Neural cell (in vitro differentiated cells): ENCODE measurements around the gene ZFYVE28. TPM values are rescaled to one million over a fixed set of nuclear protein-coding genes. Genes with fewer than 3 reads are reported as not detected.

Experiments used
- H2AFZ ChIP-seq: fragments of 200-600, 300-800 bp; sonication (generic), shearing (Covaris generic); 2 replicates; pipeline ENCODE4 v1.6.0; 2014; ENCODE audit warnings: low read depth, mild to moderate bottlenecking, antibody characterized with exemption, low read length, moderate library complexity
- H3F3A ChIP-seq: fragments of 200-600 bp; shearing (Covaris generic); 2 replicates; pipeline ENCODE4 v1.6.1; 2016; ENCODE audit warnings: mild to moderate bottlenecking, moderate library complexity, mixed read lengths, antibody characterized with exemption, low read length; ENCODE audit not compliant: insufficient read depth, poor library complexity, severe bottlenecking
- H3K27ac ChIP-seq: fragments of 200-600, 300-800 bp; sonication (generic), shearing (Covaris generic); 2 replicates; pipeline ENCODE4 v1.5.1; 2014; ENCODE audit warnings: mild to moderate bottlenecking, low read length, moderate library complexity
- H3K27me3 ChIP-seq: fragments of 300-800, 200-600 bp; sonication (generic), shearing (Covaris generic); 2 replicates; pipeline ENCODE4 v1.6.0; 2014; ENCODE audit warnings: mild to moderate bottlenecking, low read depth, low read length, moderate library complexity; ENCODE audit not compliant: insufficient read depth
- H3K36me3 ChIP-seq: fragments of 300-800, 200-600 bp; sonication (generic), shearing (Covaris generic); 2 replicates; pipeline ENCODE4 v1.5.1; 2014; ENCODE audit warnings: mild to moderate bottlenecking, antibody characterized with exemption, low read length, moderate library complexity; ENCODE audit not compliant: insufficient read depth
- H3K4me2 ChIP-seq: fragments of 300-800, 200-600 bp; sonication (generic), shearing (Covaris generic); 2 replicates; pipeline ENCODE4 v1.6.0; 2014; ENCODE audit warnings: mild to moderate bottlenecking, low read length
- H3K4me3 ChIP-seq: fragments of 300-800, 200-600 bp; sonication (generic), shearing (Covaris generic); 2 replicates; pipeline ENCODE4 v1.5.1; 2014; ENCODE audit warnings: mild to moderate bottlenecking, low read length, moderate library complexity
- H3K79me2 ChIP-seq: fragments of 200-600 bp; shearing (Covaris generic); replicated peaks from 2 replicates; pipeline ENCODE4 v1.6.0; 2014; ENCODE audit warnings: mild to moderate bottlenecking, low read length, moderate library complexity; ENCODE audit not compliant: insufficient read depth
- H3K9ac ChIP-seq: fragments of 300-800, 200-600 bp; sonication (generic), shearing (Covaris generic); 2 replicates; pipeline ENCODE4 v1.6.1; 2016; ENCODE audit warnings: mild to moderate bottlenecking, low read length, mixed read lengths
- H3K9me2 ChIP-seq: fragments of 200-600 bp; shearing (Covaris generic); 2 replicates; pipeline ENCODE4 v1.6.1; 2016; ENCODE audit warnings: mild to moderate bottlenecking, low read length, mixed read lengths; ENCODE audit not compliant: insufficient read depth
- H3K9me3 ChIP-seq: fragments of 200-600, 300-800 bp; sonication (generic), shearing (Covaris generic); 2 replicates; pipeline ENCODE4 v1.6.1; 2016; ENCODE audit warnings: mild to moderate bottlenecking, mixed run types, low read length, moderate library complexity, mixed read lengths
- H4K20me1 ChIP-seq: fragments of 200-600 bp; shearing (Covaris generic); 2 replicates; pipeline ENCODE4 v1.6.1; 2016; ENCODE audit warnings: mild to moderate bottlenecking, mixed run types; ENCODE audit not compliant: insufficient read depth
- CTCF ChIP-seq: fragments of 450-650 bp; IDR thresholded peaks from 2 replicates; pipeline ENCODE4 v1.5.1; 2014; ENCODE audit warnings: antibody characterized with exemption, mild to moderate bottlenecking, moderate library complexity; ENCODE audit not compliant: poor library complexity, severe bottlenecking
- EP300 ChIP-seq: fragments of 450-650 bp; conservative IDR thresholded peaks from 2 replicates; pipeline ENCODE4 v1.6.1; 2014; ENCODE audit warnings: antibody characterized with exemption, mild to moderate bottlenecking, moderate library complexity; ENCODE audit not compliant: poor library complexity, severe bottlenecking
- EZH2 ChIP-seq: fragments of 200-600, 300-800 bp; shearing (Covaris generic), sonication (generic); IDR thresholded peaks from 2 replicates; pipeline ENCODE4 v1.6.1; 2014; ENCODE audit warnings: antibody characterized with exemption, low read length, borderline replicate concordance, mild to moderate bottlenecking; ENCODE audit not compliant: insufficient read depth, poor library complexity, severe bottlenecking
- MXI1 ChIP-seq: fragments of 450-650 bp; conservative IDR thresholded peaks from 2 replicates; pipeline ENCODE4 v1.6.1; 2014; ENCODE audit warnings: antibody characterized with exemption, mild to moderate bottlenecking; ENCODE audit not compliant: poor library complexity, severe bottlenecking
- POLR2AphosphoS5 ChIP-seq: IDR thresholded peaks from 2 replicates; pipeline ENCODE4 v1.6.1; 2012
- RAD21 ChIP-seq: fragments of 450-650 bp; conservative IDR thresholded peaks from 2 replicates; pipeline ENCODE4 v1.6.1; 2014; ENCODE audit warnings: antibody characterized with exemption, mild to moderate bottlenecking, moderate library complexity
- SMC3 ChIP-seq: fragments of 450-650 bp; conservative IDR thresholded peaks from 2 replicates; pipeline ENCODE4 v1.6.1; 2014; ENCODE audit warnings: antibody characterized with exemption, mild to moderate bottlenecking, moderate library complexity; ENCODE audit not compliant: poor library complexity
- TAF1 ChIP-seq: IDR thresholded peaks from 2 replicates; pipeline ENCODE4 v1.6.1; 2012; ENCODE audit warnings: low read depth
- polyA plus RNA-seq: library from polyadenylated mRNA; depleted of rRNA; stranded (reverse); fragments of >200 nt; gene quantifications from 2 replicates; pipeline ENCODE4 v1.2.3, GENCODE V29; 2014
- TF ChIP-seq, protein P1 (sequence below): IDR thresholded peaks from 2 replicates; pipeline ENCODE4 v1.6.1; 2012; ENCODE audit warnings: borderline replicate concordance

The ZFYVE28 gene
- polyA plus RNA-seq, 1 donor from 2014 or later, result 2.4 TPM

DNA sequence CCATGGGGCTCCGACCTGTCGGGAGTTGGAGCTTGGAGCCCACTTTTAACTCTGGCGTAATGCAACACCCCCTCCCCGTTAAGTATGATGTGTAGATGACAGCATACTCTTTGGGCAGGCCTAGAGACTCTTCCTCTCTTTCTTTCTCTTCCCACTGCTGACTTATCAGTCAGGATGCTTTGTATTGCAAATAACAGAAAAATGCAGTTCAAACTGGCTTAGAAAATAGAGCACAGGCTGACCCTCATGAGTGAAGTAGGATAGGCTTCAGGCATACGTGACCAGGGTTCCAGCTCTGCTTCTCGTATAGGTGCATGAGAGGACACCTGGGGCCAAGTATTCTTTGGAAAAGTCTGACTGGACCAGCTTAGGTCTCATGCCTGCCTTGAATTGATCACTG, 27.1 kb upstream of the ZFYVE28 start:
- no peaks in the 10 kb centered on the region for H3K27me3 ChIP-seq
- no peak overlapping the region for H3K27ac ChIP-seq
- H3K9me3 ChIP-seq, result no peaks in the 10 kb centered on the region
- H3K79me2 ChIP-seq, result no peaks in the 10 kb centered on the region
- no peak overlapping the region for H3K4me2 ChIP-seq
- no peak overlapping the region for H2AFZ ChIP-seq
- no peaks in the 10 kb centered on the region for H3K9me2 ChIP-seq
- no peak overlapping the region for H3K4me3 ChIP-seq
- H4K20me1 ChIP-seq, result no peaks in the 10 kb centered on the region
- no peak overlapping the region for H3K9ac ChIP-seq
- no peaks in the 10 kb centered on the region for H3K36me3 ChIP-seq
- TF ChIP-seq SMC3, result no peak
- TF ChIP-seq MXI1, result no peak
- no peak for TF ChIP-seq POLR2AphosphoS5
- TF ChIP-seq RAD21, result no peak
- TF ChIP-seq, protein P1, sequence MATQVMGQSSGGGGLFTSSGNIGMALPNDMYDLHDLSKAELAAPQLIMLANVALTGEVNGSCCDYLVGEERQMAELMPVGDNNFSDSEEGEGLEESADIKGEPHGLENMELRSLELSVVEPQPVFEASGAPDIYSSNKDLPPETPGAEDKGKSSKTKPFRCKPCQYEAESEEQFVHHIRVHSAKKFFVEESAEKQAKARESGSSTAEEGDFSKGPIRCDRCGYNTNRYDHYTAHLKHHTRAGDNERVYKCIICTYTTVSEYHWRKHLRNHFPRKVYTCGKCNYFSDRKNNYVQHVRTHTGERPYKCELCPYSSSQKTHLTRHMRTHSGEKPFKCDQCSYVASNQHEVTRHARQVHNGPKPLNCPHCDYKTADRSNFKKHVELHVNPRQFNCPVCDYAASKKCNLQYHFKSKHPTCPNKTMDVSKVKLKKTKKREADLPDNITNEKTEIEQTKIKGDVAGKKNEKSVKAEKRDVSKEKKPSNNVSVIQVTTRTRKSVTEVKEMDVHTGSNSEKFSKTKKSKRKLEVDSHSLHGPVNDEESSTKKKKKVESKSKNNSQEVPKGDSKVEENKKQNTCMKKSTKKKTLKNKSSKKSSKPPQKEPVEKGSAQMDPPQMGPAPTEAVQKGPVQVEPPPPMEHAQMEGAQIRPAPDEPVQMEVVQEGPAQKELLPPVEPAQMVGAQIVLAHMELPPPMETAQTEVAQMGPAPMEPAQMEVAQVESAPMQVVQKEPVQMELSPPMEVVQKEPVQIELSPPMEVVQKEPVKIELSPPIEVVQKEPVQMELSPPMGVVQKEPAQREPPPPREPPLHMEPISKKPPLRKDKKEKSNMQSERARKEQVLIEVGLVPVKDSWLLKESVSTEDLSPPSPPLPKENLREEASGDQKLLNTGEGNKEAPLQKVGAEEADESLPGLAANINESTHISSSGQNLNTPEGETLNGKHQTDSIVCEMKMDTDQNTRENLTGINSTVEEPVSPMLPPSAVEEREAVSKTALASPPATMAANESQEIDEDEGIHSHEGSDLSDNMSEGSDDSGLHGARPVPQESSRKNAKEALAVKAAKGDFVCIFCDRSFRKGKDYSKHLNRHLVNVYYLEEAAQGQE, result no peak
- TF ChIP-seq CTCF, result no peak
- no peaks in the 10 kb centered on the region for H3F3A ChIP-seq

DNA sequence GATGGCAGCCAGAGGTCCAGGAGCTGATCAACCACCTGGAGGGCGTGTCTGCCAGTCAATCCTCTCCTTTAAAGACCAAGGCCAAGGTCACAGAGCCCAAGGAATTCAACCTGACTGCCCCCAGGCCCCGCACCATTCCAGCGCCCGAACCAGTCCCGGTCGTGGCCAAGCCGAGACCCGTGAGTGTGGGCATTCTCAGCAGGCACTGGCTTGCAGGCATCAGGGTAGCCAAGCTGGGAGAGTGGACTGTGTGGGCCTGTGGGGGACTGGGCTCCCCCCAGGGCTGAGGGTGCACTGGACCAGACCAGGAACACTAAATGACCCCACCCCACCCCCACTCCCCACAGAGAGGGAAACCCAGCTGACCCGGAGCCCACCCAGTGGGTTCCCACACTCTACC, 26.7 kb upstream of the ZFYVE28 start:
- H3K4me2 ChIP-seq, result no peak overlapping the region
- no peak overlapping the region for H3K27ac ChIP-seq
- no peak for TF ChIP-seq EZH2
- no peak for TF ChIP-seq POLR2AphosphoS5
- TF ChIP-seq CTCF, result no peak
- TF ChIP-seq EP300, result no peak
- TF ChIP-seq RAD21, result no peak
- TF ChIP-seq, protein P1, result no peak
- TF ChIP-seq SMC3, result no peak
- no peak for TF ChIP-seq TAF1
- TF ChIP-seq MXI1, result no peak
- no peak overlapping the region for H3K4me3 ChIP-seq
- no peaks in the 10 kb centered on the region for H3K79me2 ChIP-seq
- H3K36me3 ChIP-seq, result no peaks in the 10 kb centered on the region
- no peak overlapping the region for H3K9ac ChIP-seq
- no peaks in the 10 kb centered on the region for H3K9me2 ChIP-seq
- H3K9me3 ChIP-seq, result no peaks in the 10 kb centered on the region
- H2AFZ ChIP-seq, result no peak overlapping the region
- H4K20me1 ChIP-seq, result no peaks in the 10 kb centered on the region
- no peaks in the 10 kb centered on the region for H3K27me3 ChIP-seq
- H3F3A ChIP-seq, result no peaks in the 10 kb centered on the region
